NOMO-1 (cell line): ENCODE measurements around the gene NAV2.

Source experiments
- DNase-seq, 2 experiments: peaks; one replicate each; lab custom pipeline; 2025; ENCODE audit not compliant: unreplicated experiment in 2 of 2; lab: John Stamatoyannopoulos, UW

Gene NAV2

DNA sequence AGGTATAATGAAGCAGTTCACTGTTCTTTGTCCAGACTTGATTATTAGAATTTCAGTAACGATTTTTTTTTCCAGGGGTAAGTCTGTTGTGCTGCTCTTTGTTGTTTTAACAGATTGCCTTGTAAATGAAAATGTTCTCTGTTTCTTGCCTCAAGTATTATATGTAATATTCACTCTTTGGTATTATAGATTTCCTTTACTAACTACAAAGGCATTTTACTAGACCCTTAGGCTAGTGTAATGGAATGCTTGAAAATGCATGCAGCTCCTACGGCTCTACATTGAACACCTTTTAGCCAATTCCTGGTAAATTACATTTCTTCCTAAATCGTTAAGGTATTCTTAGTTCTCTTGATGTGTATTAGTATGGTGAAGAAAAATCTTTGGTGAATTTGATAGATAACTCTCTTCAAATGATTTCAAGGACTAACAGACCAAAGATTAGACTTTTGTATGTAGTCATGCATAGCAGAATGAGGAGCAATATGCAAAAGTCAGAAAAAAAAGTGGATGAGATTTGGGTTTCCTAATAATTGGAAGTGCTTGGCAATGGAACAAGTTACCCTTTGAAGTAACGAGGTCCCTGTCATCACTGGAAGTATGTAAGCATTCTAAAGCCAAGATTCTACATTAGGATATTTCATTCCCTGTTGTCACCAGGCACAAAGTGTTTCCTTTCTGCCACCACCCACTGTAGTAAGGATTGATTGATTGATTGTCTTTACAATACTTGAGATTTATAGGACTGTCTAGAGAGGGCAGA is 334.6 kb downstream of the NAV2 start:
- no peak for DNase-seq

DNA sequence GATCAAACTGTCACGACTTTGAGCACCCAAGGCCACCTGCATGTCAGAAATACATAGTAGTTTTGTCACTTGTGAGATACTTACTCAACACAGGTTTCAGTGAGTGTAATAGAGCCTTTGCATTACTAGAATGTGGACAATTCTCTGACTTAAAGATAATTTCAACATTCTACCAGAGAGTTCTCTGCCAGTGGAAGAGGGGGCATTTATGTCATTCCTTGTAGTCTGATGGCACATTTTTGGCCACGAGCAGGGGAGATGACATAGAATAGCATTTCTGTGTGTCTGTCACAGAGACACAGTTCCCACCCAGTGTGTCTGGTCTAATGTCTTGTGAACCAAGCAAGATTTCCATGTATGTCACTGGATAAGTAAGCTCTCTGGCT is 335.1 kb downstream of the NAV2 start:
- no peak for DNase-seq

DNA sequence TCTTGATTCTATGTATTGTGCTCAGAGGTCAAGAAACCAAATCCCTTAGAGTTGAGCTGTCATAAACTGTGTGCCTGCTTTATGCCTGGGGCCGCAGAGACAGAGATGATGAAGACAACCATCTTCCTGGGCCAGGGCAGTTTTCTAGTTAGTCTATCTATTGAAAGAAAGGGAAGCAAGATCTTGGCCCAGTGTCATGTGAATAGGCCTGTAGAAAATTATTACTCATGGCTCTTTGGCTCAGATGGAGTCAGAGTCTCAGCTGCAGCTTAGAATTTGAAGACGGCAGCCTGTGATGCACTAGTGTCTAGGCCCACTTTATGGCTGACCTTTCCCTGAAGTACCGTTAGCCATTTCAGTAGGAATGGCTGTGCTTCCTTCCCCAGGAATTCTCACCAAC is 335.6 kb downstream of the NAV2 start:
- DNase-seq, result no peak

DNA sequence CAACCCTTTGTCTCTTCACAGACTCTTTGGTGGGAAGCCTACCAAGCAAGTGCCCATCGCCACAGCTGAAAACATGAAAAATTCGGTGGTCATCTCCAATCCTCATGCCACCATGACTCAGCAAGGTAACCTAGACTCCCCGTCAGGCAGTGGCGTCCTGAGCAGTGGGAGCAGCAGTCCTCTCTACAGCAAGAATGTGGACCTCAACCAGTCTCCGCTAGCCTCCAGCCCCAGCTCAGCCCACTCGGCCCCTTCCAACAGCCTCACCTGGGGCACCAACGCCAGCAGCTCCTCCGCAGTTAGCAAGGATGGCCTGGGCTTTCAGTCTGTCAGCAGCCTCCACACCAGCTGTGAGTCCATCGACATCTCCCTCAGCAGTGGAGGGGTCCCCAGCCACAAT is 336.1 kb downstream of the NAV2 start:
- DNase-seq, result no peak

DNA sequence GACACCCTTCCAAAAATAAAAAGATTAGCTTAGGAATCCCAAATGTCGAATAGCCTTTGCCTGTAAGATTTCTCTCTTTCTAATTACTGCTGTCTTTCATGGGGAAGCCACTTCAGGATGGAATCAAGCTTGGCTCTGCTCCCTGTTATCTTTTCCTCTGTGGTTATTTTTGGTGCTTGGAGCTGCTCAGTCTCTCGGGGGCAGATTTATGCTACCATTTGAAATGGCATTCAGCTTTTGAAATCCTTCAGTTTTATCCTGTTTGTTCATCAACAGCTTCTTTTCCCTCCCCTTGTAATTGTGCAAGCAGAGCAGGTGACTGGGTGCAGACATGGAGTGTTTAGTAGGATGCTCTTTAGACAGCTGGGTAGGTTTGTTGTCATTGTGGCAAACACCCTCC is 336.6 kb downstream of the NAV2 start:
- DNase-seq, result no peak

DNA sequence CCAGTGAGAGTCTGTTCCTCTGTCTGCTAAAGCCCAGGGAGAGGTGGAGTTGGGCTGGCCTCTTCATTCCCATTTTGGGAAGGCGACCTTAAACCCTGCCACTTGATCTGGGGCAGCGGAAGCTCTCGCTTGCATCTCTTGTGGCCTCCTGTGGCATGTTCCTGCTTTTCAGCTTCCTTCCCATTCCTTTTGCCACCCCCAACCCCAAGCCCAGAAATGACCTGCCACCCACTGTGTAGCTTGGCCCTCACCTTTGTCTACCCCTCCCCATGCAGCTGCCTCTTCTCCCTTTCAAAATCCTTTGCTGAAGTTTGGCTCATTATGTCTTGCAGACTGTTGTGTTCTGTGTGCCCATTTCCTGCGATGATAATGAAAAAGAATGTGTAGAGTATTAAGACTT is 337.4 kb downstream of the NAV2 start:
- DNase-seq, result no peak

DNA sequence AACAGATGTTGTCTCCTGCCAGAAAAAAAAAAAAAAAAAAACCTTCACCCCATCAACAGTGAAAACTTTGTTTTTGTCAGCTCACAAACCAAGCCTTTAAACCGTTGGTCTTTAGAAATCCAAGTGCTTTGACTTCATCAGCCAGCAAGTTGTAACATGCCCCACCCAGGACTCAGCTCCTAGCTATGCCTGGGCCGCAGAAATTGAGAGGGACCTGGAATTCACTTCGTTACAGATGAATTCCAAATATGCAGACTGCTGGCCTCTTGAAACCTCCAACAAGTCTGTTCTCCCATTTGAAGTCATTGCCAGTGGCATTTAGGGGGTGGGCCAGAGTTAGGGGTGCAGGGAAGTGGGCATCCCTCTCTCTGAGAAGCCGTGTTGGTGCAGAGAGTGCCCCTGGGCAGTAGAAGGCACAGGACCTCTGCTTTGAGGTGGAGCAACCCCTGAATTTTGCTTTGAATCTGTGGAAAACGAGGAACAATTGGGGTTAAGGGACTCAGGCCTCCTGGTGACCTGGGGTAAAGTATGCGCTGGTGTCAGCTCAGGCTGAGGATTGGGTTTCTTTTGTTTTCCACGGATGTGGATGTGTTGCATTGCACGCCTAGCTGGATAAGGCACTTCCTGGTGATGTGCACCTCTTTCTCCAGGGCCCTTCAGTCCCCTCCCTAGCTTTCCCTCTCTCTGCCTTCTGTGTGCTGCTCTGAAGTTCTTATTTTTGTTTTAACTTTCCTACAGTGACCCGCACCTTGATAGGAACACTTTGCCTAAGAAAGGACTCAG is 338.1 kb downstream of the NAV2 start:
- DNase-seq, result no peak

DNA sequence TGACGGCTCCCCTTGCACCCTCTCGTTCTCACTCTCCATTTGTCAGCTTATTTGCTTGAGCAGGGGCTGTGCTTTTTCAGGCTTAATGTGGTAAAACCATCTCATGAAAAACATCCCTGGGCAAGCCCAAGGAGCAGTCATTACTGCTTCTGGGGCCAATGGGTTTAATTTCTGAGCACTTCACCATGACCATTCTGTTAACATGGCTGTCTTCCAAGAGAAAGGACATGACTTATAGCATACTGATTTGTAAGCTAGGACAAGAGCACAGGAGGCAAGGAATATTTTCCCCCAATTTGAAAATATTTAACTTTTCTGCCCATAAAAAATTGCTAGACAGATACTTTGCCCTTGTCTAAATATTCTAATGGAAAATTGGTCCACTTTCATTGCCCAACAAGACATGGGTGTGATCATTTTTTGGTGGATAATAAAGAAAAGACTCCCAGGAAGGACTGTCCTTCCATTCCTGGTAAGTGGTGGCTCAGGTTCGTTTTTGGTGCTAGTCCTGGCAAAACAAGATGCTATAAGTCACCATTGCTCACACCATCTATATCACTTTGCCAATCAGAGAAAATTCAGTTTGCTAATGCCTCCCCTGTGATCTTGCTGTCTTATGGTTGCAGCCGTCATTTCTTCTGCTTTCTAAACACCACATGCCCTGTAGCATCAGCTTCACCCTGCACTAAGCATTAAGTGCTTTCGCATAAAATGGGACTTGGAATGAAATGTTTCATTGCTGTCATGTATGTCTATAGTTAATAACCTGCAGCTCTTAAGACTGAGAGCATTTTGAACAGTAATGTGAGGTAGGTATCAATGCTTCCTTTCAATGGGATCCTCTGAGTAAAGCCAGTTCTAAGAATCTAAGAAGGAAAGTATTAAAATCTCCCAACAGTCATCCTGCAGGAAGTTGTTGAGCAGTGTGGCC is 339.1 kb downstream of the NAV2 start:
- DNase-seq, result no peak

DNA sequence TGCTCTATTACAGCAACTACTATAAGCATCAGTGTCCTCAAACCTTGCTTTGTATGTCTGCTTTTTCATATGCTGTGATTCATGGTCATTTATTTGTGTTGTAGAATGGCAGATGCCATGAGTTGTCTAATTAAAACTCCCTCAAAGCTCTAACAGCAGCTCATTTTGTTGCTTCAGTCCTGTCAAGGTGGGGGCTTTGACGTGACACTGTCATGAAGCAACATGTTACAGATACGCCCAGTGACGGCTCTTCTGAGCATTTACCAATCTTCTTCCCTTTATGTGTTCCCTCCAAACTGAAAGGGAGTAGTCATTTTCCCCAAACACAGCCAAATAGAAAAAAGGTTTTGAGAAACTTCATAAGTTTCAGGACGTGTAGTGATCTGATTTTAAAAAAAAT is 340.9 kb downstream of the NAV2 start:
- no peak for DNase-seq

DNA sequence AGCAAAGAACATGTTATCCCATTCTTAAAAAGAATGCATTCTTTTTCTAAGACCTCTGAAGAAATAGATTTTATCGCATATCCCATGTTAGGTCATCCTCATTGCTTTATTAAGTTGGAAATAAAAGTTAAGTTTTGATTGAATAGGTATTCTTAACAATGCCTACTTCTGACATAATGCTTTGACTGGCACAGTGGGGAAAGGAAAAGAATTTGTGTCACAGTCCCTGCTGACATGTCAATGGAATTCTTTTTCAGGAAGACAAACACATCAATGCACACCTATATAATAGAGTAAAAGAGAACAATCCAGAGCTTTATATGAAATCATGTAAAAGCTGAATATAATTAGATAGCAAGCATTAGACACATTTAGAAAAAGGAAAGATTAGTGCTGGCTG is 341.9 kb downstream of the NAV2 start:
- no peak for DNase-seq

DNA sequence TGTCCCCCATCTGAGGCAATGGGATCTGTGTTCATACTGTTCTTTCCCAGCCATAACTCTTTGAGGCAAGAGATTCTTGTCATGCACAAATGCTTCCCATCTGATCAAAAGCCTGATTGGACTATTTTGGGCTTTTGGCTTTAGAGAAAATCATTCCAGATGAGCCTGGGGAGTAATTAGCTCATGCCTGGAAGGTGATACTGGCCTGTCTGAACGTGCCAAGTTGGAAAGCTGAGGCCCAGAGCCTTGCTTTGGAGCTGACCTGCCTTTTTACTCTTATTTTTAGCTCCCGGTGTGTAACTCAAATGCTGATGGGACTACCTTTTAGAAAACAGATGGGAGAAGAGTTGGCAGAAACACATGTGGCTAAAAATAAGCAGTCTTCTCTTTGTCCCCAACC is 342.7 kb downstream of the NAV2 start:
- DNase-seq, result no peak

DNA sequence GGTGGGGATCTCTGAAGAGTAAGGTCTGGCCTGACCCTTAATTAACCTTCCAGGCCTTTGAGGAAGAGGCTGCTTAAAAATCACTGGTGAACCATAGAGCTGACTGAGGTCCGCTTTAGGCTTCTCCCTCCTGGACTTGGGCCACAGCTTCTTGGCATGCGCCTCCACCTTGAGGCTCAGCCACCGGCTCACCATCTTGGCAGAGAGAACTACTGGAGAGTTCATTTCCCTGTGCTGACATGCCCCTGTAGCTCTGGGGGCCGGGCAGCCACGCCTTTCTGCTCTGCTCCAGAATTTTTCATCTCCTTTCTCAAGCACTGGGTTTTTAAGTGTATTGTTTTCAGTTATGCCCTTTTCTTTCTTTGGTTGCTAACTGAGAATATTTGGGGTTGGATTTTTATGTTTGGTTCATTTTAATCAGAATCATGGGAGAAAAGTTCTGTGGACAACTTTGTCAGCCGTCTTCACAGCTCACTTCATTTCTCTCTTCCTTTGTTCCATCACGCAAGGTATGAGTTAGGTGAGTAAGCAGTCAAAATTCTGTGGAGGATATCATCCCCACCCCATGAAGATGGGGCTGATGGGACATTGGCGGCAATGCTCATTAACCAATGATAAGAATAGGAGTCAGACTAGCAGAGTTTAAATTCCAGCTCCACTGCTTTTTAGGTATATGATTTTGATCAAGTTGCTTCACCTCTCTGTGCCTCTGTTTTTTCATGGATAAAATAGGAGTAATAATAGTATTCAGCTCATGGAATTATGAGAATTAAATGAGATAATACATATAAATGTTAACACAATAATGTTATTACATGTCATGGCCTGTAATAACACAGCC is 343.7 kb downstream of the NAV2 start:
- DNase-seq, result no peak

DNA sequence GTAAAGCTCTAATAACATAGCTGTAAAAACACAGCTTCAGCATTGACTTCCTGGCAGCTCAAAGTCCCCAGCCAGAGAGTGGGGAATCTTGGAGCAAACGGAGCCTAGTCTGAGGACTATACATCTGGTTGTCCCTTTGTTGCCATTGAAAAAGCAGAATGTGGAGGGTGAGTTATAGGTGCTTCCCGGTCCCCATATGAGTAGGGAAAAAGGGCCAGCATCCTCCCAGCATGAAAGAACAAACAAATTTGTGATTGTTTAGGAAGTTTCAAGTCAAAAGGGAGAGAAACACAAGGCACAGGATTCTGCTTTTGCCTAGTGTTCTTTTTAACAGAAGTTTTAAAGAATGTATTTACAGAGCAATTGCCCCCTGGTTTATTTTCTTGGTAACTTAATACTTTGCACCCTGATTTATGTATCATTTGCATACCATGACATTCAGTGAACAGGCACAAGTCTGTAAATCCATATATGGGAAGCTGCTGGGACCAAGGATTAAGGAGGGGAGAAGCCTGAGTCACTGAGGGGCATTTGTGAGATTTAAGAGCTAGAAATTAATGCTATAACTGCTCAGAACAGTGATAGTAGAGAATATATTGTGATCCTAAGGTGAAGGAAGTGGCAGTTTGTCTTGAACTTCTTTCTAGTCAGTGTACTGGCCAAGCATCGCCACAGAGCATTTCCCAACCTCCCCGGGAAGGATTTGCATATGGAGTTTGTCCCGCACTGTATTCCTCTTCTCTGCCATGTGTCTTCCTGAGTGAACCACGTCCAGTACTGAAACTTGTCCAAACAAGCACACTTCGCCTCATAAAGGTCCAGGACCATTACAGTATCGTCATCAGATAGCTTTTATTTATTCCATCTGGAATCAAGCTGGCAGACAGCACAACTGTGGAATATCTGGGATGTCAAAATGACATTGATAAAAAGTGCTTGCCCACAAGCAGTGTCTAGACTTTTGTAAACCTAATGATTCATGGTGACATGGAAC is 344.6 kb downstream of the NAV2 start:
- no peak for DNase-seq

DNA sequence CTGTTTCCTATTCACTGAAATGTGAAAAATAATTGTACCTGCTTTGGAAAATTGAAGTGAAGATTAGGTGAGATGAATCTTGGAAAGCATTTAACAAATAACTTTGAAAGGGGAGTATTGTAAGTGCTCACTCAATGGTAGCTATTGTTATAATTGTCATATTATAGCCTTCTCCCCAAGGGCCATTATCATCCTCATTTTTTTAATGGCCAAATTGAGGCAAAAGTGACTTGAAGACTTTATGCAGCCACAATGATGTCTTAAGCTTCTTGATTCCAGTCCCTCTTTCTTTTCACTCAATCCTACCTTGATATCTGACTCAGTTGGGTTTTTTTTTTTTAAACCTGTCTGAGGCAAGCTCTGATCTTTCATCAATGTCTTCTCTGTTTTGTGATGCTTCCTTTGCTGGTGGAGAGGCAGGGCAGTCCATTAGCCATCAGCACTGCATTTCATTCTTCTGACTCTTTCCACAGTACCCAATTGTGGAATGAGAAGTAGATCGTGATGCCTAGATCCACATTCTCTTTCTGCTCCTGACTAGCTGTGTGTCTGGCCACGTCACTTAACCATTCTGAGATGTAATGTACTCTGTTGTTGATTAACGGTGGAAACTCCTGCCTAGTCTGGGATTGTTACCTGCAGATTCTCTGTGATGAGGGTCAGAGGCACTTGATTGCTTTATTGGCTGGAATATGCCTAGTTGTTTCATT is 346.3 kb downstream of the NAV2 start:
- DNase-seq, result no peak

DNA sequence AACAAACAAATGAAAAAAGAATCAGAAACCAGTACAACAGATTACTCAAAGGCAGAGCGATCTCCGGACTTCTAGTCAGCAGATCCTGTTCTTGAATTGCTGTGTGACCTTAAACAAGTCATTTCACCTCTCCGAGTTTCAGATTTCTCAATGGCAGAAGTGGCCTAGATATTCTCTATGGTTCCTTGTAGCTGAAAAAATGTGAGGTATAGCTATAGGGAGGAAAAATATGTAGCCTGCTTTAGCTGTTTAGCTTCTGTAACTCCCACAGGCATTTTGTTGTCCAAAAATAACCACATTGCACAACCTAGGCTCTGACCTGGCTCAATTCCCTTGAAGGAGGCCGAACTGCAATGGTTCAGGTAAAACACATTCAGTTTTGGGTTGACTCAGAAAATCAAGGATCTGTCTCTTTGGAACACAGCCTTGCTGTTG is 347.0 kb downstream of the NAV2 start:
- DNase-seq, result no peak

DNA sequence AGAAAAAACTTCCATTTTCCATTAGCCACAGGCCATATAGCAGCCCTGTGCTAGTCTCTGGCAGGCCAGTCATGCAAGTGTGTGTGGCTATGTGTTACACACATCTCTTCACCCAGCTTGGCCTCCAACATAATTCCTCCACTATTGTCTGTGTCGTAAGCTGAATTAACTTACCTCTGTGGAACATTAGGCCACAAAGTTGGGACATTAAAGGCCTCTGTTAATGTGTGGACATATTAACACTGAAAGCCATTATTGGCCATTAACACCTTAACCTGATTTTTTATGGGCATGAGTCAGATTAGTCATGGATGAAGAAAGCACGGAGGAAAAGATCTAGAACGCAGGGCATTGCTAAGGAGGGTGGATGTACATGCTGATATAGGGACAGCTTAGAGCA is 347.5 kb downstream of the NAV2 start:
- no peak for DNase-seq

DNA sequence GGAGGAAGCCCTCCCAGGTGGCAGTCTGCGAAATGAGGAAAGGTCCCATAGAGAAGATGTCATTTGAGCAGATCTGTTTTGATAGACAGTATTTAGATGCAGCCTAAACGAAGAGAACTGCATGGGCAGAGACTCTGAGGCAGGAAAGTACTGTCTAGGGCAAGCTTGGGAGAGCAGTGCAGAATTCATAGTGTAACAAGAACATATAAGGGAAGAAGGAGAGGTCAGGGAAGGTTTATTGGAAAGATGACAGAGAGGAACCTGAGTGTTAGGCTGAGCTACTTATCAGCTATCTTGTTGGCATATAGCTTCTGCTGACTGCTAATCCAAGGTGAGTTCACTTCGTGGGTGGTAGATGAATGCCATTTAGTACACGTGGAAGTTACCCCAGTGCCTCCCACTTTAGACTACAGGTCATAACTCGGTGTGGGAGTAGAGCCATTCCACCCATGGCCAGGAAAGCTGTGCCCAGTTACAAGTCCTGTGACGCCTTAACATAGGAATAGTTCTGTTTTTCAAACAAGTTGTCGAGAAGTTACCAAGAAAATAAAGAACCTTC is 348.1 kb downstream of the NAV2 start:
- DNase-seq, result no peak

DNA sequence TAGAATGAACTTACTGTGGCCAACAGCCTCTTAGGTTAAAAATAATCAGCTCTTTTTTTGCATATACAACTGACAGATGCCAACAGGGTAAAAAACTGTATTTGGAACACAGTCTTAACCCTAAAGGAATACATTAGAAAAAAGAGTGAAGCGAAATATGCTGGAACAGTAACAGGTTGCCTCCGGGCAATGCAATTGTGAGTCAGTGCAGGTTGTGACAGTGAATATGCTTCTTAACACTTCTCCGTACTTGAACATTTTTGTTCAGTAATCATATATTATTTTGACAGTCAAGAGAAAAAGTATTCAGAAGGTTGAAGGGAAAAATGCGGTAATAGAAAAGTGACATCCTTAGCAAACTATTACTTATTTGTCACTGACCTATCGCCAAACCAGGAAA is 349.1 kb downstream of the NAV2 start:
- DNase-seq, result no peak
